B cell (primary cell): ENCODE results near the gene NKD2. TPM values are rescaled to one million over a fixed set of nuclear protein-coding genes. Genes with fewer than 3 reads are reported as not detected.

Source experiments
- ATAC-seq: fragments of 200-7000 bp; cut with Tn5 transposase; one replicate; pipeline ENCODE4 v1.10.0; 2021; ENCODE audit warnings: low read depth, mild to moderate bottlenecking, moderate number of reproducible peaks, moderate library complexity
- CTCF ChIA-PET: fragments of 350-600 bp; sonication (Branson Sonifier 250); formaldehyde crosslinking; loops from one replicate; lab custom pipeline; 2021; ENCODE audit warnings: antibody characterized with exemption, inconsistent platforms; lab: Charles Lee
- POLR2A ChIA-PET: fragments of 350-600 bp; sonication (Branson Sonifier 250); formaldehyde crosslinking; loops from one replicate; lab custom pipeline; 2021; ENCODE audit warnings: antibody characterized with exemption; lab: Charles Lee
- DNase-seq: peaks from one replicate; pipeline ENCODE4 v3.0.0; 2013
- H2AFZ ChIP-seq: 2 replicates; pipeline ENCODE4 v1.6.1; 2012; ENCODE audit warnings: mild to moderate bottlenecking, low read depth, low read length; ENCODE audit not compliant: insufficient read depth, poor library complexity, severe bottlenecking
- H3K27ac ChIP-seq, 2 donors: 1 replicate in 1 of 2; 2 replicates in 1 of 2; pipeline ENCODE4 v1.5.1; 2012 to 2013; ENCODE audit warnings: low read length in 2 of 2, mild to moderate bottlenecking in 2 of 2, moderate library complexity in 1 of 2
- H3K27me3 ChIP-seq, 4 experiments: fragments of 200-600 bp in 1 of 4; sonication (generic) in 1 of 4; replicated peaks in 1 of 4; 1 replicate in 2 of 4; 2 replicates in 2 of 4; pipeline versions ENCODE4 v1.6.1 to v1.7.0; 2013 to 2016; ENCODE audit warnings: low read length in 3 of 4, mild to moderate bottlenecking in 2 of 4, mixed read lengths in 1 of 4, moderate library complexity in 1 of 4; ENCODE audit not compliant: insufficient read depth in 4 of 4, control insufficient read depth in 3 of 4; ENCODE audit errors: control extremely low read depth in 1 of 4
- H3K36me3 ChIP-seq, 2 experiments: replicated peaks in 1 of 2; 1 replicate in 1 of 2; 2 replicates in 1 of 2; pipeline versions ENCODE4 v1.6.1 to v1.7.1; 2013; ENCODE audit warnings: low read length in 1 of 2; ENCODE audit not compliant: insufficient read depth in 2 of 2, control insufficient read depth in 1 of 2; ENCODE audit errors: control extremely low read depth in 1 of 2, extremely low read depth in 1 of 2
- H3K4me1 ChIP-seq, 2 donors: fragments of 200-600 bp in 1 of 2; sonication (generic) in 1 of 2; 1 replicate in 1 of 2; 2 replicates in 1 of 2; pipeline versions ENCODE4 v1.5.1 to v1.6.1; 2013 to 2017; ENCODE audit warnings: low read length in 2 of 2; ENCODE audit not compliant: control insufficient read depth in 2 of 2, insufficient read depth in 2 of 2
- H3K4me2 ChIP-seq: replicated peaks from 2 replicates; pipeline ENCODE3; 2012; ENCODE audit warnings: mild to moderate bottlenecking, low read depth, low read length; ENCODE audit not compliant: poor library complexity, severe bottlenecking
- H3K4me3 ChIP-seq, 5 experiments: fragments of 200-600 bp in 1 of 5; sonication (generic) in 1 of 5; 1 replicate in 3 of 5; 2 replicates in 2 of 5; pipeline versions ENCODE4 v1.5.1 to v1.7.0; 2011 to 2016; ENCODE audit warnings: low read length in 4 of 5, mild to moderate bottlenecking in 4 of 5, low read depth in 2 of 5, control low read depth in 1 of 5, moderate library complexity in 1 of 5; ENCODE audit not compliant: insufficient read depth in 1 of 5; ENCODE audit errors: control extremely low read depth in 1 of 5, extremely low read depth in 1 of 5
- H3K79me2 ChIP-seq: fragments of 200-600 bp; sonication (generic); one replicate; pipeline ENCODE4 v1.6.0; 2016; ENCODE audit warnings: low read length; ENCODE audit not compliant: control insufficient read depth, insufficient read depth
- H3K9ac ChIP-seq: fragments of 200-600 bp; sonication (generic); 2 replicates; pipeline ENCODE4 v1.6.1; 2017; ENCODE audit warnings: mild to moderate bottlenecking, low read length, moderate library complexity
- H3K9me3 ChIP-seq, 3 donors: one replicate each; pipeline versions ENCODE4 v1.6.1 to v1.7.1; 2013; ENCODE audit warnings: low read length in 2 of 3; ENCODE audit not compliant: control insufficient read depth in 2 of 3, insufficient read depth in 1 of 3; ENCODE audit errors: control extremely low read depth in 1 of 3
- H4K20me1 ChIP-seq: 2 replicates; pipeline ENCODE4 v1.6.0; 2012; ENCODE audit warnings: mild to moderate bottlenecking, low read length; ENCODE audit not compliant: insufficient read depth, control insufficient read depth, poor library complexity, severe bottlenecking
- H3K27ac Mint-ChIP-seq: one replicate; pipeline ENCODE4 v1.8.0; 2021; ENCODE audit warnings: mixed read lengths
- H3K27me3 Mint-ChIP-seq: one replicate; pipeline ENCODE4 v1.8.0; 2021; ENCODE audit warnings: mixed read lengths
- H3K4me1 Mint-ChIP-seq: one replicate; pipeline ENCODE4 v1.8.0; 2021; ENCODE audit warnings: mixed read lengths
- H3K4me3 Mint-ChIP-seq: one replicate; pipeline ENCODE4 v1.8.0; 2021; ENCODE audit warnings: mixed read lengths
- H3K9me3 Mint-ChIP-seq: one replicate; pipeline ENCODE4 v1.8.0; 2022; ENCODE audit warnings: mixed read lengths; ENCODE audit not compliant: insufficient read depth
- CTCF ChIP-seq: fragments of 200-600 bp; IDR thresholded peaks from one replicate; pipeline ENCODE4 v1.8.0; 2022; ENCODE audit warnings: antibody characterized with exemption, mild to moderate bottlenecking
- EZH2 ChIP-seq: IDR thresholded peaks from 2 replicates; pipeline ENCODE4 v1.6.1; 2012; ENCODE audit warnings: borderline replicate concordance, low read depth, mild to moderate bottlenecking, moderate library complexity, low read length; ENCODE audit not compliant: insufficient read depth, poor library complexity, severe bottlenecking
- WGBS: methylation state at CpG from one replicate; pipeline ENCODE4 v1.1.5; 2013; ENCODE audit warnings: missing lambda C conversion rate; ENCODE audit not compliant: insufficient coverage; 5-methylcytosine and 5-hydroxymethylcytosine counted together
- intact Hi-C: fragments of 100-400 bp; cut with micrococcal nuclease; formaldehyde crosslinking; loops from one replicate; pipeline ENCODE4 v1.10.0; 2022
- polyA plus RNA-seq: library from polyadenylated mRNA; depleted of rRNA; stranded (reverse); fragments of >200 nt; gene quantifications from 2 replicates; pipeline ENCODE4 v1.2.3, GENCODE V29; 2012
- total RNA-seq, 2 donors: library from RNA; stranded (reverse); fragments of 120-200 nt in 1 of 2; gene quantifications; 1 replicate in 1 of 2; 2 replicates in 1 of 2; pipeline versions ENCODE4 v1.2.3 to v1.2.4, GENCODE V29; 2013 to 2022

NKD2 gene
- total and polyA plus RNA-seq, 2 donors (not counting 1 experiment from before 2014, with no cell fraction given), result 0.12 to 0.34 TPM

GRCh38 chr5:1031306-1031959, 22.8 kb downstream of the NKD2 start:
- Histone ChIP-seq H3K9ac (no peak overlapping the region), H3K4me3 (no peak overlapping the region), H3K36me3 (no peaks in the 10 kb centered on the region), H3K27me3 (peaks cover 0 to 26% (median under 1%) of the 10 kb centered on the region in 4 experiments), H3K79me2 (no peaks in the 10 kb centered on the region), H3K4me1 (no peaks in the 10 kb centered on the region), H3K27ac (no peak overlapping the region), H3K4me2 (no peak overlapping the region), H4K20me1 (no peaks in the 10 kb centered on the region), H2AFZ (no peak overlapping the region), H3K9me3 (peaks cover 0 to 2% (median 0%) of the 10 kb centered on the region in 3 donors)
- ChIA-PET POLR2A (no interaction called here), CTCF (no interaction called here)
- Mint-ChIP-seq H3K4me3 (no peak overlapping the region), H3K4me1 (no peaks in the 10 kb centered on the region), H3K9me3 (no peaks in the 10 kb centered on the region), H3K27ac (no peak overlapping the region), H3K27me3 (peaks cover 6% of the 10 kb centered on the region)
- no peak for TF ChIP-seq CTCF
- TF ChIP-seq EZH2, result no peak
- ATAC-seq, result no peak
- 94% methylated on average over 19 of the region's 19 CpGs for WGBS
- intact Hi-C loops, result no loop called here
- no peak for DNase-seq

- Histone ChIP-seq H3K4me2 (no peak overlapping the region), H3K9me3 (peaks cover 0 to 2% (median 0%) of the 10 kb centered on the region in 3 donors), H3K4me1 (no peaks in the 10 kb centered on the region), H3K4me3 (no peak overlapping the region), H3K79me2 (no peaks in the 10 kb centered on the region), H3K36me3 (no peaks in the 10 kb centered on the region), H3K9ac (no peak overlapping the region), H3K27ac (no peak overlapping the region), H2AFZ (no peak overlapping the region), H4K20me1 (no peaks in the 10 kb centered on the region), H3K27me3 (peaks cover 0 to 26% (median under 1%) of the 10 kb centered on the region in 4 experiments)
- intact Hi-C loops, result no loop called here
- peaks cover 6% of the 10 kb centered on the region for H3K27me3 Mint-ChIP-seq
- no peak for TF ChIP-seq CTCF
- no peak for TF ChIP-seq EZH2
- no peaks in the 10 kb centered on the region for H3K4me1 Mint-ChIP-seq
- WGBS, result 94% methylated on average over 16 of the region's 16 CpGs
- H3K9me3 Mint-ChIP-seq, result no peaks in the 10 kb centered on the region
- H3K27ac Mint-ChIP-seq, result no peak overlapping the region
- H3K4me3 Mint-ChIP-seq, result no peak overlapping the region
- ATAC-seq, result no peak
- no peak for DNase-seq
- POLR2A ChIA-PET, result no interaction called here
- CTCF ChIA-PET, result no interaction called here
Measured at GRCh38 chr5:1032011-1032410, 23.4 kb downstream of the NKD2 start.
